Right ventricle myocardium superior (tissue), 1 donor: ENCODE results near the gene FMNL1. TPM values are rescaled to one million over a fixed set of nuclear protein-coding genes. Genes with fewer than 3 reads are reported as not detected.
A peak's percentile ranks its signal among the peaks of the same experiment; 100 is the strongest.

ENCODE experiments used
- ATAC-seq: fragments of 200-7000 bp; cut with Tn5 transposase; one replicate; pipeline ENCODE4 v1.9.1; 2020; ENCODE audit warnings: mild to moderate bottlenecking; ENCODE audit not compliant: poor library complexity
- DNase-seq: peaks from one replicate; pipeline ENCODE4 v3.0.0-alpha.2; 2020
- intact Hi-C: fragments of 100-400 bp; cut with DNase I; formaldehyde crosslinking; loops from one replicate; pipeline ENCODE4 v1.11.2; 2022
- total RNA-seq: library from RNA; stranded (reverse); fragmentation: NEBNext Ultra II Directional; extraction: Animal tissue kit (Norgen Biotek cat#: 25700); gene quantifications from one replicate; pipeline ENCODE4 v1.2.1, GENCODE V29; 2021
- donor health status: DM: no; HTN: yes; CAD: no; lungs with severe emphysema.

Gene FMNL1
- total RNA-seq, 1 donor from 2014 or later: 12.0 TPM

DNA sequence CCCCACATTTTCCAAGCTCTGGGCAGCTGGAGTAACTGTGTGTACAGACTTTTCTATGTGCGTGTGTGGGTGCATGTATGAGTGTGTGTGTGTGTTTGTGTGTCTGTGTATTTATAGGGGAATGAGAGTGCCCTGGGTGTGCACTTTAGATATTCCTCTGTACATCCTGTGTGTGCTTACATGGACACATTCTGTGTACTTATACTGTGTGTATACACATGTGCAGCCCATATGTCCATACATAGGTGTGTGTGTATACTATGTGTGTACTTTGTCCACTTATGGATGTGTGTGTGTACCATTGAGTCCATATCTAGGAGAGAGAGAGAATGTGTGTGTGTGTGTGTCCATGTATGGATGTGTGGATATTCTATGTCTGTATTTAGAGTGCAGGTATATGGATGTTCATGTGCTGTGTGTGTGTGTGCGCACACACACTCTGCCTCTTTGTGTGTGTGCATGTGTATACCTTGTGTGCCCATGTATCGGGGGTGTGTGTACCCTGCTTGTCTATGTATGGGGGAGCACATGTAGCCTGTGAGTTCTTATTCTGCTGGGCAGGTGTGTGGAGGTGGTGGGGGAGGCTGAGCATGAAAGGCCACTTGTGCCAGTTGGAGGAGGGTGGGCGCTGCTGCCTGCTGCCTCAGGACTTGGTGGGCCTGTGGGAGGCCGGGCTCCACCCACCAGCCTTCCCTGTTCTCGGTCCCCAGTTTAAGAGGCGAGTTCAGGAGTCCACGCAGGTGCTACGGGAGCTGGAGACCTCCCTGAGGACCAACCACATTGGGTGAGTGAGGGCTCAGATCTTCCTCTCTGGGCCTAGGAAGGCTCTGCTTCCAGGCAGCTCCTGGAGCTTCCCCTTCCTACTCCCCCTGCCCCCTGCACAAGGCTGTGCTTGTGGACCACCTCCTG, 11.1 kb downstream of the FMNL1 start:
- intact Hi-C loops: no loop called here
- no peak for ATAC-seq
- no peak for DNase-seq

DNA sequence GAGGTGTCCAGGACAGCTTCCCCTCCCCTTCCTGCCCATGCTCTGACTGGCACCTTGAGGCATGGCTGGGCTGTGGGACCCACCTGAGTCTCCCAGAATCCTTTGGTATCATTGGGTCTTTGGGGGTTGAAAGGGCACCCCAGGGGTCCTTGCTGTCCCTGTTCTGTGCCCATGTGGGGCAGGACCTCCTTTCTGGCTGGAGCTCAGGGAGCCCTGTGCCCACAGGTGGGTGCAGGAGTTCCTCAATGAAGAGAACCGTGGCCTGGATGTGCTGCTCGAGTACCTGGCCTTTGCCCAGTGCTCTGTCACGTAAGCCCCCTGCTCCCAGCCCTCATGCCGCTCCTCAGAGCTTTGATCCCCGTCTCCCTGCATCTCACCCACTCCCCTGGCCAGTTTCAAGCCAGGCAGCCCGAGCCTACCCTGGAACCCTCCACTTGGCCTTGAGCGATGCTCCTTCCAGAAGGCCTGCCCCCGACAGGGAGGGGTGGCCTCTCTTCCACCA, 11.8 kb downstream of the FMNL1 start:
- ATAC-seq (no peak), DNase-seq (no peak)
- intact Hi-C loops: no loop called here

DNA sequence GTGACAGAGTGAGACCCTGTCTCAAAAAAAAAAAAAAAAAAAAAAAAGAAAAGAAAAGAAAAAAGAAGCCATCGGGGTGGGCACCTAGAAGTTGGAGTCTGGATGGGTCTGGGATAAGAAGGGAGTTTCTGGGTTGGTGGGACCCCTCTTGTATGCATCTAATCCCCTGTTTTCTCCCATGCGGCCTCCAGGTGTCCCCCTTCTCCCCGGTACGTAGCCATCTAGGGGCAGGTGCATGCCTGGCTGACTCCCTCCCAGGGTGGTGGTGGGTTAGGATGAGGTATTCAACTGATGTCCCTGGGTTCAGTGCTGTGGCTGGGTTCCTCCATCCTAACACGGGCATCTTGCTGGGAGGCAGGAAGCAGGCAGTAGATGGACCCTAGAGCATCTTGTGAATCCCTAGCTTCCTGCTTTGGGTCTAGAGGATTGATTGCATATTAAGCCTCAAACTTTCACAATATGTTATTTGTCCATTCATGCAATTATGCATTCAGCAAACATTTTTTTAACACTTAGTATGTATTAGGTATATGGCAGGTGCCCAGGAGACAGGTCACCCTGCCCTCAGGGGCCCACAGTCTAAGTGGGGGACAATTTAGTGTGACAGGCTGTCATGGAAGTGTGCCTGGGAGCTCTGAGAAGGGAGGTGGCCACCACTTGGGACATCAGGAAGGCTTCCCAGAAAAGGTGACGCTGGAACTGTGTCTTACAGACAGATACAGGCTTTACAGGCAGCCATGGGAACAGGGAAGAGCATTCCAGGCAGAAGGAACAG, 13.1 kb downstream of the FMNL1 start:
- intact Hi-C loops: no loop called here
- DNase-seq: peak; percentile 38
- no peak for ATAC-seq

DNA sequence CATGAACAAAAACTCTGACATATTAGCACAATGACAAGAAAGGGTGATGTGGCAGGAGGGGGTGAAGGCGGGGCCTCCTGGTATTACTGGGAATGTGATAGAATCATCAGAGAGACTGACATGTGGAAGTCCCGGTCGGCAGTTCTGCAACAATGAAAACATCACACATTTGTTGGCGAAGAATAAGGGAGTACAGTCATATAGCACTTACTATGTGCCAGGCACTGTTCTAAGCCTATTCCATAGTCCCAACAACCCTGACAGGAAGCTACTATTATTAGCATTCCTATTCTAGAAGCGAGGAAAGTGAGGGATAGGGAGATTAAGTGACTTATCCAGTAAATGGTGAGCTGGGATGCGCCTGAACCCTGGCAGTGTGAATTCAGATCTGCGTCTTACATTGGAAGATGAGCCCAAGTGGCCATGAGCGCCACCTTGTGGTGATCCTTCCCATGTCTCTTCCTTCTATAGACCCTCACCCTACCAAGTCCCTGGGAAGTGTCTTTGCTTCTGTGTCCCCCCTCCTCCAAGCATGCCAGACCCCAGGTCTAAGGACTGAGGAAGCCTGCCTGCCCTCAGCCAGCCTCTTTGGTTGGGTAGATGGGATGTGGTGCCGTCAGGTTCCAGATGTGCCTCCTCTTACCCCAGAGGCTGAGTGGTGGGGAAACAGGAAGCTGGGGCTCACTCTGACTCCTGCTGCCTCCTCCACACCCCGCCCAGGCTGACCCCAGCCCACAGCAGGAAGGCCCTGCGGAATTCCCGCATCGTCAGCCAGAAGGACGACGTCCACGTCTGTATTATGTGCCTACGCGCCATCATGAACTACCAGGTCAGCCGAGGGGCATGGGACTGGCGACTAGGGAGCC, 14.0 kb downstream of the FMNL1 start:
- intact Hi-C loops: no loop called here
- ATAC-seq: peak; percentile 64
- peak; percentile 88 for DNase-seq

DNA sequence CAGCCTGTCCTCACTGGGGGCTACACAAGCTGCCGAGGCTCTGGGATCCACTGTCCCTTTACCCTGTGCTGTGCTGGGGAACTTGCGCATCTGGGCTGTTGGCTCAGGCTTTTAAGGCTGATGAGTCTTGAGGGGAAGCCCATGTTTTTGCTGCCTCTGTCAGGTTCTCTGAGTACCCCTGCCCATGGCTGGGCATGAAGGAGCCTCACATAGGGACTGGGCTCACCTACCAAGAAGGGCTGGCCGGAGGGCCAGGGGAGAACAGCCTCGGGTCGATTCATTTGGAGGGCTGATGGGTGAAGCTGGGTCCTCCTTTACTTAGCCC, 14.6 kb downstream of the FMNL1 start:
- ATAC-seq (no peak), DNase-seq (no peak)
- intact Hi-C loops: no loop called here

DNA sequence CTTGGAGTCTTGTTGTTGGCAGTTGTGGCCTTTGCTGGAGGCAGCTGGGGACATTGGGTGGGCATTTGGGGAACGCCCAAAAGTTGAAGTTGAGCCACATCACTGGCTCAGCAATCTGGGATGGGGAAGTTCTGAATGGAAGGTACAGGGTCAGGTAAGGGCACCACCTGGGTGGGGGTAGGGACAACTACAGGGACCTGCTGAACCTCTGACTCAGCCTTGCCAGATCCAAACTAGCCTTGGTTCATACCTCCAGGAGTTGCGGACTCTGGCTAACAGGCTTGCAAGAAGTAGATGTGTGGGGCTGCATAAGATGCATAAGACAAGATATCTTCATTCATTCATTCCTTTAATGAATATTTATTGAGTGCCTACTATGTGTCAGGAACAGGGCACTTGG, 16.0 kb downstream of the FMNL1 start:
- ATAC-seq: no peak
- intact Hi-C loops: no loop called here
- DNase-seq: no peak

DNA sequence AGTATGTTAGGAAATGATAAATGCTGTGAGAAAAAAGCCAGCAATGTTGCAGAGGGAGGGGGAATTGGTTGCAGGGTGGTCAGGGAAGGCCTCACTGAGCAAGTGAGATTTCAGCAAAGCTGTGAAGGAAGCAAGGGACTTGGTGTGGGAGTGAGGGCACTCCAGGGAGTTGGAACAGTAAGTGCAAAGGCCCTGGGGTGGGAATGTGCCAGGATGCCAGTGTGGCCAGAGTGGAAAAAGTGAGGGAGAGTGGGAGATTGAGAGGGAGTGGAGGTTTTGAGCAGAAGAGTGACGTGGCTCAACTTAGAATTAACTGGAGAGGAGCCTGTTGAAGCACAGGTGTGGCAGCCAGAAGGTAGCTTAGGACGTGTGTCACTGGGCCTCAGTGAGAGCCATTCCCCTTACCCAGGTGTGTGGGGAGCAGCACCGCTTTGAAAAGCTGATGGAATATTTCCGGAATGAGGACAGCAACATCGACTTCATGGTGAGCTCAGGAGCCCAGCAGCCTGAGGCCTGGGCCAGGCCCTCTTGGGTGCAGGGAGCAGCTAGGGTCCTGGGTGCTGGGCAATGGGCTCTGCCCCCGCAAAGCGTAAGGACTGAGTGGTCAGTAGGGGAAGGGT, 16.6 kb downstream of the FMNL1 start:
- ATAC-seq (no peak), DNase-seq (no peak)
- intact Hi-C loops: no loop called here

DNA sequence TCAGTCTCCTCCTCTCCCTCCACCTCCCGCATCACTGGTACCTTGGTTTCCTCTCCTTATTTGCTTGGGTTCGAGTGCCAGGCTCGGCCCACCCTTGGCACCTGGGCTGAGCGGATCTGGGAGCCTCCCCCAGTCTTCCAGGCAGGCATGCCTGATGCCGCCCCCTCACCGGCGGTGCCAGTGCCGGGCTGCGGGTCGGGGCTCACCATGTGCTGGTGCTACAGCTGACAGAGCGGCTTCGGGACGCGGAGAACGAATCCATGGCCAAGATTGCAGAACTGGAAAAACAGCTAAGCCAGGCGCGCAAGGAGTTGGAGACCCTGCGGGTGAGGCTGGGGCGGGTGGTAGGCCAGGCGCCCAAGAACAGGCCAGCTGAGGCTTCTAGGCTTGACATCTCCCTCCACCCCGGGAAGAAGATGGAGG, 19.2 kb downstream of the FMNL1 start:
- intact Hi-C loops: no loop called here
- DNase-seq: no peak
- ATAC-seq: no peak

DNA sequence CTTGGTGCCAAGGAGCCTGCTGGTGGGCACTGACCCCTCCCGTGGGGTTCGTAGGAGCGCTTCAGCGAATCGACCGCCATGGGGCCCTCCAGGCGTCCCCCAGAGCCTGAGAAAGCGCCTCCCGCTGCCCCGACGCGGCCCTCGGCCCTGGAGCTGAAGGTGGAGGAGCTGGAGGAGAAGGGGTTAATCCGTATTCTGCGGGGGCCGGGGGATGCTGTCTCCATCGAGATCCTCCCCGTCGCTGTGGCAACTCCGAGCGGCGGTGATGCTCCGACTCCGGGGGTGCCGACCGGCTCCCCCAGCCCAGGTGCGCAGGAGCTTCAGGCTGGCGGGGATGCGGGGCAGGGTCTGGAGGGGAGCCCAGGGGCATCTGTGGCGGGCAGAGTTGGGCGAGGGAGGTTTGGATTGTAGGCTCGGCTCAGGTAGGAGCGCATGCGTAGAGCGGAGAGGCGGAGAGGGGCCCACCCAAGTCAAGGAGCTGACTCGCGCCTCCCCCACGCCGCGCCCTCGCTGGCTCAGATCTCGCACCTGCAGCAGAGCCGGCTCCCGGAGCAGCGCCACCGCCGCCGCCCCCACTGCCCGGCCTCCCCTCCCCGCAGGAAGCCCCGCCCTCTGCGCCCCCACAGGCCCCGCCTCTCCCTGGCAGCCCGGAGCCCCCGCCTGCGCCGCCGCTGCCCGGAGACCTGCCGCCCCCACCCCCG, 19.8 kb downstream of the FMNL1 start:
- intact Hi-C loops: no loop called here
- no peak for DNase-seq
- peak; percentile 10 for ATAC-seq

DNA sequence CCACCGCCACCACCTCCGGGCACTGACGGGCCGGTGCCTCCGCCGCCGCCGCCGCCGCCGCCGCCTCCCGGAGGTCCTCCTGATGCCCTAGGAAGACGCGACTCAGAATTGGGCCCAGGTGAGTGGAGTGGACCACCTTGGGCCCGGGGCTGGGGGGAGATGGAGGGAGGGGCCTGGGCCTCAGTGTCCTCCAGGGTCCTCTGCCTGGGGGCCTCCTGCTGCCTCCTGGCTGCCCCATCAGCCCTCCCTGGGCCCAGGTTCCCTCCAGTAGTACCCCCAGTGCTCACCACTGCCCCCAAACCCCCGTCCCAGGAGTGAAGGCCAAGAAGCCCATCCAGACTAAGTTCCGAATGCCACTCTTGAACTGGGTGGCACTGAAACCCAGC, 20.3 kb downstream of the FMNL1 start:
- intact Hi-C loops: no loop called here
- no peak for ATAC-seq
- DNase-seq: no peak

DNA sequence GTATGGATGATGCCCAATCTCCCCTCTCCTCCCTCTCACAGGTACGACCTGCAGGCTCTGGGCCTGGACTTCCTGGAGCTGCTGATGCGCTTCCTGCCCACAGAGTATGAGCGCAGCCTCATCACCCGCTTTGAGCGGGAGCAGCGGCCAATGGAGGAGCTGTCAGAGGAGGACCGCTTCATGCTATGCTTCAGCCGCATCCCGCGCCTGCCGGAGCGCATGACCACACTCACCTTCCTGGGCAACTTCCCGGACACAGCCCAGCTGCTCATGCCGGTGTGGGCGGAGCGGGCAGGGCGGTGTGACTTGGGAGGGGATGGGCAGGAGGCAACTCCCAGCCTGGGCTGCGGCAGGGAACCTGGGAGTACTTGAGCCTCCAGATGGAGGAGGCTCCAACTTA, 22.1 kb downstream of the FMNL1 start:
- DNase-seq (no peak), ATAC-seq (no peak)
- intact Hi-C loops: no loop called here

DNA sequence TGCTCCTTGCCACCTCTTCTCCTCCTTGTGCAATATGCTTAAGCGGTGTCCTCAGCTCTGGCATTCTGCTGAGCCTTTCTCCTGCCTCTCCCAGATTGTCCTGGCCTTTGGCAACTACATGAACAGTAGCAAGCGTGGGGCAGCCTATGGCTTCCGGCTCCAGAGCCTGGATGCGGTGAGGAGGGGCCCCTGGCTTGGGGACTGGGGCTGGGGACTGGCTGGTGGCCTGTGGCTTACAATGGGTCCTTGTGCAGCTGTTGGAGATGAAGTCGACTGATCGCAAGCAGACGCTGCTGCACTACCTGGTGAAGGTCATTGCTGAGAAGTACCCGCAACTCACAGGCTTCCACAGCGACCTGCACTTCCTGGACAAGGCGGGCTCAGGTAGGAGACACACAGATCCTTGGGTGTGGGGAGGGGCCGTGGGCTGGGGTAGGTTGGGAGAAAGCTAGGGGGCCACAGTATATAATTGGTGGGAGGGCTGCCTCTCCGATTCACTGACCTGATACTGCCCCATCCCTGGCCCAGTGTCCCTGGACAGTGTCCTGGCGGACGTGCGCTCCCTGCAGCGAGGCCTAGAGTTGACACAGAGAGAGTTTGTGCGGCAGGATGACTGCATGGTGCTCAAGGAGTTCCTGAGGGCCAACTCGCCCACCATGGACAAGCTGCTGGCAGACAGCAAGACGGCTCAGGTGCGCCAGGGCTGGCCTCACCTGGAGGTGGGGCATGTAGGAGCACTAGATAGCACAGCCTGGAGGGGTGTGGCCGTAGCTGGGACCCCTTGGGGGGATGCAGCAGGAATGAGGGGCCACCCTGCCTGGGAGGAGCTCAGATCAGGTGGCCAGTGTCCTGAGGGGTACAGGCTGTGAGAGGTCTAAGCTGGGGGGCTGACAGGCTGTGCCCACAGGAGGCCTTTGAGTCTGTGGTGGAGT, 23.3 kb downstream of the FMNL1 start:
- ATAC-seq (no peak), DNase-seq (no peak)
- intact Hi-C loops: no loop called here

DNA sequence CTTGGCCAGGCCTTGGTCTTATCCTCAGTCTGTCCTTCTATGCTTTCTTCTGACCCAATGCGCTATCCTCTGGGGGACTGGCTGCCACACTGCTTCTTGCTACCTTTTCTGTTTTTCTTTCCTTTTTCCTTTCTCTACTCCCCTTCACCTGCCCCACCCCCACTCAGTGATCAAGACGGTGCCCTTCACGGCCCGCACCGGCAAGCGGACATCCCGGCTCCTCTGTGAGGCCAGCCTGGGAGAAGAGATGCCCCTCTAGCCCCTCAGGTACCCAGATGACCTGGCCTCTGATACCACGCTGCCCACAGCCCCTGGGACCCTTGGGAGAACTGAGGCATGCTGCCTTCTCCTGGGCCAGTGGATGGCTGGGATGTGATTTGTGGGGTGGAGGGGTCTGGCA, 24.7 kb downstream of the FMNL1 start:
- intact Hi-C loops: no loop called here

DNA sequence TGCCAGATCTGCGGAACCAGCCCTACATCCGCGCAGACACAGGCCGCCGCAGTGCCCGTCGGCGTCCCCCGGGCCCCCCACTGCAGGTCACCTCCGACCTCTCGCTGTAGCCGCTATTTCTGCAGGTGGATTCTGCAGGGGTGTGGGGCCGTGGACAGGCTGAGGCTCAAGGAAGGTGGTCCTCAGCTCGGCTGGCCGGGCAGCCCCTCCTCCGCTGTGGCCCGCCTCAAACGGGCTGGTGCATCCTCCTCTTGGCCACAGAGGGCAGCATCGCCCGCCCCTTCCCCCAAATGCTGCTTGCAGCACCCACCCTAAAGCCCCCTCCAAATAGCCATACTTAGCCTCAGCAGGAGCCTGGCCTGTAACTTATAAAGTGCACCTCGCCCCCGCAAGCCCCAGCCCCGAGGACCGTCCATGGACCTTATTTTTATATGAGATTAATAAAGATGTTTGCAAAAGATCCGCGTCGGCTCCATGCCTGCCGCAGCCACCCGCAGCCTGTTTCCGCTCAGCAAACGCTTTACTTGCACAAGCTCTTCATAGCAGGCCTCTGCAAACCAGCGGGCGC, 25.3 kb downstream of the FMNL1 start:
- peak; percentile 55 for ATAC-seq
- DNase-seq: no peak
- intact Hi-C loops: no loop called here

More for the DNA sequence above, 24.7 kb downstream of the FMNL1 start:
- ATAC-seq (no peak), DNase-seq (no peak)

DNA sequence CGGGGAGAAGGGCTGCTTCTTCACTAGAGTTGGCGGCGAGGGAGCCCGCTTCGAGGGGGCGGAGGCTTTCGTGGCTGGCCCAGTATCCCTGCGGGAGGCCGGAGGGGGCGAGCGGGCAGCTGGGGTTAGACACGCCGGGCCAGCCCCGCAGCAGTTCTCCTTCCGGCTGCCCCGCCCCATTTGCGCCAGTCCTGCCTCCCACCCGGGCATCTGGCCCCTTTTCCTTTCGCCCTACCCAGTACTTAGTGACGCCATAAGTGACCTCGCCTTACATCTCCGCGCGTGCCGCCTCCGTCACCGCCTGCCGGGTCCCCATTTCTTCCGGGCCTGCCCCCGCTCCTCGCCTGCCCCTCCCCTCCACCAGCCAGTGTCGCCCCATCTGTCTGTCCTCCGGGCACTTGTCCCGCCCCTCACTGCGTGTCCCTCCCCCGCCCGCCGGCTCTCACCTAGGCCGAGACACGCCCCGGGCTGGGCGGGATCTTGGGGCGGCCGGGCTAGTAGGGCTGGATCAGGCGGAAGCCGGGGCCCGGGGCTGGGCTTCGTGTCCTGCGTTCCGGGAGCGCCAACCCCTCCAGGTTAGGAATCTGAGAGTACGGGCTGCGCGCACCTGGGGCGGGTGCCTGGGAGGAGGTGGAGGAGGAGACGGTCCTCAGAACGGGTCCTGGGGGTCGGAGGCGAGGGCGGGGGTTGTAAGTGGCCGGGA, 25.9 kb downstream of the FMNL1 start:
- DNase-seq (peak; percentile 93), ATAC-seq (peak; percentile 94)
- intact Hi-C loops: no loop called here
